Fibroblast of pulmonary artery (primary cell): ENCODE results near the gene GABARAPL2.
A peak's percentile ranks its signal among the peaks of the same experiment; 100 is the strongest.

Experiments
- DNase-seq: peaks from one replicate; pipeline ENCODE4 v3.0.0-alpha.2; 2010; ENCODE audit warnings: low read depth
- H3K4me3 ChIP-seq: replicated peaks from 2 replicates; pipeline ENCODE4 v1.5.1; 2011; ENCODE audit warnings: low read depth, mild to moderate bottlenecking, control low read depth, low read length, moderate library complexity
- CTCF ChIP-seq: IDR thresholded peaks from 2 replicates; pipeline ENCODE4 v1.5.1; 2011; ENCODE audit warnings: mild to moderate bottlenecking, control low read depth, low read length, inconsistent platforms; ENCODE audit errors: missing control alignments

Gene GABARAPL2

GRCh38 chr16:75615619-75616018 is 49.4 kb downstream of the GABARAPL2 start:
- H3K4me3 ChIP-seq: no peak overlapping the region
- DNase-seq: no peak
- no peak for TF ChIP-seq CTCF

GRCh38 chr16:75616521-75617010 is 50.4 kb downstream of the GABARAPL2 start:
- no peak for TF ChIP-seq CTCF
- DNase-seq: no peak
- no peak overlapping the region for H3K4me3 ChIP-seq

- DNase-seq: no peak
- no peak overlapping the region for H3K4me3 ChIP-seq
- no peak for TF ChIP-seq CTCF
Measured at GRCh38 chr16:75617121-75617520, 50.9 kb downstream of the GABARAPL2 start.

GRCh38 chr16:75618780-75619179 is 52.6 kb downstream of the GABARAPL2 start:
- DNase-seq: no peak
- no peak overlapping the region for H3K4me3 ChIP-seq
- no peak for TF ChIP-seq CTCF

GRCh38 chr16:75620326-75621169 is 54.4 kb downstream of the GABARAPL2 start:
- no peak for TF ChIP-seq CTCF
- no peak for DNase-seq
- H3K4me3 ChIP-seq: no peak overlapping the region

- peak; percentile 63 for DNase-seq
- TF ChIP-seq CTCF: peak; percentile 74
- no peak overlapping the region for H3K4me3 ChIP-seq
Measured at GRCh38 chr16:75621170-75621477, 54.9 kb downstream of the GABARAPL2 start.
